HG03159 (cell line): ENCODE results near the gene PPIA.
"Not testable (repeated sequence)": the region's sequence is repeated elsewhere in the genome, so short reads cannot be mapped to it uniquely, and the experiment has no call there.

Experiments
- ATAC-seq: cut with Tn5 transposase; IDR thresholded peaks from one replicate; pipeline ENCODE4 v1.9.1; 2021; ENCODE audit warnings: mild to moderate bottlenecking, moderate library complexity; ENCODE audit not compliant: unreplicated experiment

Gene PPIA

DNA sequence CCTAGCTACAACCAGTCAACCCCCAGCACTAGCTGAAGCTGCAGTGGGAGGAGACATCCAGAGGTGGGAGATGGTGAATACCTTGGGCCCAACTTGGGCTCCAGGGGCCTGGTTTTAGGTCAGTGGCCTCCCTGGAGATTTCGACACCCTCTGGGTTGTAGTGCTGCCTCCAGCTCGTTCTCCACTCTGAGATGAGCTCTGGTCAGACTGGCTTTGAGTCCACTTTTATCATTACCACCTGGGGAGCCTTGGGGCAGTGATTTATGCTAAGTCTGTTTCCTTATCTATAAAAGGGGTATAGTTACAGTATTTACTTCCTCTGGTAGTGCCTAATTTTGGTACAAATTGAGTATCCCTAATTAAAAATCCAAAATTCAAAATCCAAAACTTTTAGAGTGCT is 22.8 kb downstream of the PPIA start:
- no peak for ATAC-seq

DNA sequence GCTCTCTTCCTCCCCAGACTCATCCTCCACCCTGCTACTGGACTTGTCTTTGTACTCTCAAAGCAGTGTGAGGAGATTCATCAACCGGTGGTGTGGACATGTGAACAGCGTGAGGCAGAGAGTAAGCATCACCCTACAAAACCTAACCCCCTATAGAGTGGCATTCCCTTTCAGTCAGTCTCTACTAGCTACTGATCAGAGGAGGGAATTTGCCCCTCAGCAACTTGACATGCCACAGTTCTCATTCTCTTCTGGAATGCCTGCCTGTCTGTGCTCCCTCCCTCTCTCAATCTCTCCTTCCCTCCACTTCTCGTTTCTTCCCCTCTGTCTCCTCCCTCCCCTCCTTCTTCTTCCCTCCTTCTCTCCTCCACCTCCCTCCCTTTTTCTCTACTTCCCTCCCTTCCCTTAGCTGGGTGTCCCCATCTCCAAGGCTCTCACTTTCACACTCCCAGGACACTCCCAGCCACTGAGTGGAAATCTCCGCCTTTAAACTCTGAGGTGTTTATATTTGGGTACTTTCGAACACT is 26.8 kb downstream of the PPIA start:
- no peak for ATAC-seq

DNA sequence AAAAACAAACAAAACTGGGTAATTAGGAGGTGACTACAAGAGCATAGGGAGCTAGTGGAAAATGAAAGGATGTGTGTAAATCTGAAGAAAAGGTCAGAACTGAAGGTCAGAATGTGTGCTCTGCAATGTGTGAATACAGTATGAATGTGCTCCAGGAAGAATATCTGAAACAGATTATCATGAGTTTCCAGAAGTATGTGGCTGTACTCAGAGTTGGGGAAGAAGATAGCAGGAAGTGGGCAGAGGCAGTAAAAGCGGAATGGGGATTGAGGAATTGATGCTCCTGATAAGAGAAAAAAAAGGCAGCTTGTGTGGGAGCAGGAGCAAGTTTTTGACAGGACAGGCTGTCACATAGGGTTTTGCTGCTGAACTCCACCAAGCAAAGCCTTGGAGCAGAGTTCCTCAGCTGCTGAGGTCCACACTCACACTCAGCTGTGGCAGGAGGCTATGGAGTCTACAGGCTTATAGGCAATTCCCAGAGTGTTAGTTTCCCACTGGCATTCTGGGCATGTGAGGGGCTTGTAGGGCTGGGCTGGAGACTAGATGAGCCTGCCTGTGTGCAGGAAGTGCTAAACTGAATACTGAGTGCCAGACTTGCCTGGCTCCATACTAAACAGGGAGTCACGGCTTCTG is 28.5 kb downstream of the PPIA start:
- no peak for ATAC-seq

DNA sequence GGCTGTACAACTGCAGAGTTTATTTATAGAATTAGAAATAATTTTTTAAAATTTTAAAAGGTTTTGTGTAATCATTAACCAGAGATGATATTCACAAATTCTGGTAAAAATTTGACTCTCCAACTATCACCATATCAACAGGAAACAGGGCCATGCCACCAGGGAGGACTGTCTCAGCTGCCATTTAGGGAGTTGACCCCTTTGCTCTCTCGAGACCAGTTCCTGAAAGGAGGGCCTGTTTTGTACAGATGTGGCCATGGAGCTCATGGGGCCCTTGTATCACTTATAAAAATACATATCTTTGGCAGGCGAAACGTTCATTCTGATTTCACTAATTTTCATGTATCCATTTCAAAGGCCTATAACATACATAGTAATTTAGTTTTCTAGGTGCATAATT is 31.1 kb downstream of the PPIA start:
- ATAC-seq = no peak

DNA sequence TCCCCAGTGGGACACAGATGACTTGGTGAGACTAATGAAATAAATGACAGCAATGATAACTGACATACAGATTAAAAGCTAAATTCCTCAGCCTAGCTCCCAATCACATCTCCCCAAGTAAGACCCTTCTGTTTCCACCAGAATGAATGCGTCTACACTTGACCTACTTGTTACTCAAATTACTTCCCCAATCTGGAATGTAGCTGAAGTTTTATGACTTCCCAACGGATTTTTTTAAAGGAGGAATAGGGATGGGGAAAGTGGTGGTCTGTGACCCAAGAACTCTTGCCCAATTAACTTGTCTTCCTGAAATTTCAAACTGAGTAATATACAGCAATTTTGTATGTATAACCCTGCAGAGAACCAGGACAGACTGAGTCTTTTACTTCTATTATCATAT is 42.3 kb downstream of the PPIA start:
- ATAC-seq = no peak

DNA sequence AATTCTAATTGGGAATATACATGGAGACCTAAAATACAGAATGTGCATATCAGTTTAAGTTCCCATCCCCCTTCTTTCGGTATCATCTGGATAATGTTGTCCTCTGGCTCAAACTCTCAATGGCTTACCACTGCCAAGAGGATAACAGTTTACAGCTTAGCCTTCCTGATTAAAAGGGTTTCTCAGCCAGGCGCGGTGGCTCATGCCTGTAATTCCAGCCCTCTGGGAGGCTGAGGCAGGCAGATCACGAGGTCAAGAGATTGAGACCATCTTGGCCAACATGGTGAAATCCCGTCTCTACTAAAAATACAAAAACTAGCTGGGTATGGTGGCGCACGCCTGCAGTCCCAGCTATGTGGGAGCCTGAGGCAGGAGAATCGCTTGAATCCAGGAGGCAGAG is 46.2 kb downstream of the PPIA start:
- ATAC-seq = not testable (repeated sequence)

DNA sequence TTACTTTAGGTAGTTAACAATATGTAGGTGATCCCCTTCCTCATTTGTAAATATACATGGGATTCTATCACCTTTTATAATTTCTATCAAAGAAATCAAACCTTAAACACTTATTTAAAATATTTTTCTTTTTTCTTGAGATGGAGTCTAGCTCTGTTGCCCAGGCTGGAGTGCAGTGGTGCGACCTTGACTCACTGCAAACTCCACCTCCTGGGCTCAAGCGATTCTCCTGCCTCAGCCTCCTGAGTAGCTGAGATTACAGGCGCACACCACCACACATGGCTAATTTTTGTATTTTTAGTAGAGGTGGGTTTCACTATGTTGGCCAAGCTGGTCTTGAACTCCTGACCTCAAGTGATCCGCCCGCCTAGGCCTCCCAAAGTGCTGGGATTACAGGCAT is 47.0 kb downstream of the PPIA start:
- ATAC-seq = not testable (repeated sequence)

DNA sequence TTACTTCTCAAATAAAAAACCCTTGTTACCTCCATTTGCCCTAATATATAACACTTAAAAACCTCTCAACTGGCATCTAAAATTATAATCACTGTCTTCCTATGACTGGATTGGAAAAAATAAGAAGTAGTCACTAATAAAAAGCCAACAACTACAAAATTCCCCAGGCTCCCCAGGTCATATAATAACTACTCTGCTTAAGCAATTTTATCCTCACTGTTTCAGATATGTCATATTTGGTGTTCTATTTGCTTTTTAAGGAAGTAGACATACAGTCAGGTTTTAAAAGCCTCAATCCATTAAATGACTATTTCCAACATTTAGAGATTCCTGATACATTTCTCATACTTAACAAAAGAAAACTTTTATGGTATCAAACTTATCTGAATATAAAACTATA is 49.0 kb downstream of the PPIA start:
- ATAC-seq = no peak

DNA sequence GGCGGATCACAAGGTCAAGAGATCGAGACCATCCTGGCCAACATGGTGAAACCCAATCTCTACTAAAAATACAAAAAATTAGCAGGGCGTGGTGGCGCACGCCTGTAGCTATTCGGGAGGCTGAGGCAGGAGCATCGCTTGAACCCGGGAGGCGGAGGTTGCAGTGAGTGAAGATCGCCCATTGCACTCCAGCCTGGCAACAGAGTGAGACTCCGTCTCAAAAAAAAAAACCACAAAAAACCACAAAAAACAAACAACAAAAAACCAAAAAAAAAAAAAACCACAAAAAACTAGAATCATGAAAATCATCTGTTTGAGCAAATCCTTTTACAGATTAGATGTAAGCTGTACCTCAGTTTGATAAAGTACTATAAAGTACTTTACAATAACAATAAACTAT is 49.9 kb downstream of the PPIA start:
- not testable (repeated sequence) for ATAC-seq

DNA sequence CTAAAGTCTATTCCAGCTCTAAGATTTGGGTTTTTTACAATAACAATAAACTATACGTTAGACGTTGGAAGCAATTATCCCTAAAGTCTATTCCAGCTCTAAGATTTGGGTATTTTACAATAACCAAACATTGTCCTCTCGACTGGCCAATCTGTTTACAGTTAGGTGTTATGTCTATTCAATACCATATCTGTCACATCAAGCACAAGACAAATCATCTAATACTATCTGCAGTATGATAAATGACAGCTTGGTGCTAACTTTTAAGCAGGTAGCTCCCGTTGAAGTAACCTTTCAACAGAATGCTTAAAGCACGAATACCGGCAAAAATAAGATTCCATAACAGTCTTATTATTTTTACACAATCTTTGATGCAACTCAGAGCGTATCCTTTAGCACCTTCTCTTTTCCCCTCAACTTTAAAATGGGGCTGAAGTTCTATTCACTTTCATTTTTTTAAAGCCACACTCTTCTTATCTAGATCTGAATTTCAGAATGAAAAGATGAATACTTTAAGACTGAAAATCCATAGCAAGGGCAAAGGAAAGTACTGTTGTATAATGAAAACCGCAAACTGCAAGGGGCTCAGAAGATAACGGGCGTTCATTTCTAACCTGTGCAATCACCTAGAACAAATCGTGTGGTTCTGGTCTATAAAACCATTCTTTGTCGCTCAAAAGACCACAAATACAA is 50.5 kb downstream of the PPIA start:
- no peak for ATAC-seq

DNA sequence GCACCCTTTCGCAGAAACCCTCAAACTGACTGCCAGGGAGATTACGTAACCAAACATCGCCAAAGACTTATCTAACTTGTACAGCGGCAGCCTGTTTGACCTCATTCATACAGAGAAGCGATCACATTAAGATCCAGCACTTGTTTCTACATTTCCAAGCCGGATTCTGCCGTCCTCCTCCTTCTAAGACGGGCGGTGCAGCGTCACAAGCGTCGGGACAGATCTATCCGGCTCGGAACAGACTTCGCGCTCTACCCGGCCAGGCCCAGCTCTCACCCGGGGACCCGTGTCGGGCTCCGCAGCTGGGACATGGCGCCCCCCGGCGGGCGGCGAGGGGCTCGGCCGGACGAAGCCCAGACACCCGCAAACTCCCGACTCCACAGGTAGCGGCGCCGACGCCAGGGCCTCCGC is 51.0 kb downstream of the PPIA start:
- ATAC-seq = peak; percentile 61

DNA sequence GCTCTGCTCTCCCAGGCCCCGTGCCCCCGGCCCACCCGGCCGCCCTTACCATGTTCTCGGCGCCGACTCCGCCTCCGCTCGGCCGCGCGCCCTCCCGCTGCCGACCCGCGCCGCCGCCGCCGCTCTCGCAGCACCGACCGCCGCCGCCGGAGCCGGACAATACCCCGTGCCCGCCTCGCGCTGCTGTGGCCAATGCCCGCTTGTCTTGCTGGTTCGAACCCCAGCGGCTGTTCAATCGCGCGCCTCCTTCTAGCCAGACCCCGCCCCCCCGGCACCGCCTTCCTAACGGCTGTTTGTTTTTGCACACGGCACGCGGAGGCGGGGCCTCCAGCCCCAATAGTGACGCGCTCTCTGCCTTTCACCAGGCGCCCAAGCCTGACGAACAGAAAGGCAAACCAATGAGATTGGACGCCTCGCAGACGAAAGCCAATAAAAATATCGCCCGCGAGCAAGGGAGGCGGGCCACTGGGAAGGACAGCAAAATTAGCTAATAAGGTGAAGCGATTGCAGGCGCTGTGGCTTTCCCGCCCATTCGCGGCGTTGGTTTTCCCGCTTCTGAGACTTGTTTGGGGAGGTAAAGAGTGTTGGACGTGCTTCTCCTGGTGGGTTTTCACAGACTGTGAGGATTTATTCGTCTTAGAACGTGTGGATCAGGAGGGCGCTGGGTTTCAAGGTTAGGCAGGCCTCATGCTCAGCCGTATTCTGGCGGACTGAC is 51.6 kb downstream of the PPIA start, which contains the start of gene H2AZ2:
Gene H2AZ2 (minus strand): TSS at position 168 of the 715 bp plus-strand sequence. CDS start 116 bp downstream, at position 52.
- peak; percentile 83 for ATAC-seq

DNA sequence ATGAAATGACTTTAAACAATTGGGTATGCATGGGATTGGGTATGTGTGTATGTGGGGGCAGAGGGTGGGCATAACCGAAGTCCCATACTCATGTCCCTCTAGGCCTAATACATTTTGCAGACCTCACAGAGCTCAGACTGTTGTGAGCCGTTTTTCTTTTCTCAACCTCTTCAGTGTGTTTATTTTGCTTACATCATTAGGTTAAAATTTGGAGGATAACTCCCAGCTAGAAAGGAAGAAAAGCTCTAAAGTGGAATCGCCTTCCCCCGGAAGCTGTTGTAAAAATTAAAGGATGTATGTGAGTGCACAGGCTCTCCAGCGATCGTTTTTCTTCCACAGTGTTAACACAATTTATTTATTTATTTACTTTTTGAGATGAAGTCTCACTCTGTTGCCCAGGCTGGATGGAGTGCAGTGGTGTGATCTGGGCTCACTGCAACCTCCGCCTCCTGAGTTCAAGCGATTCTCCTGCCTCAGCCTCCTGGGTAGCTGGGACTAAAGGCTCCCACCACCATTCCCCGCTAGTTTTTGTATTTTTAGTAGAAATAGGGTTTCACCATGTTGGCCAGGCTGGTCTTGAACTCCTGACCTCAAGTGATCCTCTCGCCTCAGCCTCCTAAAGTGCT is 52.9 kb downstream of the PPIA start:
- no peak for ATAC-seq

DNA sequence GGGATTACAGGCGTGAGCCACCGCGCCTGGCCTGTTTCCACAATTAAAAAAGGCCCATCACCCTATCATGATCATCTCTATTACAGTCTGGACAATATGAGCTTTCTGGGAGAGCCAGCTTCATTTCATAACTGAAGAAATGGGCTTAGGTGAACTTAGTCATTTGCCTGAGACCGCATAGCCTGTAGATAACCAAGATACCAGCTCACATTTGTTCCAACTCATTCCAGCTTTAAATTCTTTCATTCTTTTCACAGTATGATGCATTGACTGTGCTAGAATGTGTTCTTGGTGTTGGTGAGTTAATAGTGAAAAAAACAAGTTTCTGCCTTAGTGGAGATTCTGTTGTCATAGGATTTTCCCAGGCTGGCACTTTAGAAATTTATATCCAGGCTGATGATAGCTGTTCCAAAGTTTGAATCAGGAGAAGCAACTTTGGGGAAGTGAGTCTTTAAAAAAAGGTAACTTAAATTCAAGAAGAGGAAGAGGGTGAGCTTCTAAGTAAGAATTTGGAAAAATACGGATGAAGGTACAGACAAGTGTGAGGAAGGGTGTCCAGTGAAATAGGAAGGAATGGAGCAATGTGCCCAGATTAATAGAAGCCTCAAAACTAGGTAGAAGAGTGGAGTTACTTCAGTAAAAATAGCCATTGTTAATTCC is 53.5 kb downstream of the PPIA start:
- ATAC-seq = no peak

DNA sequence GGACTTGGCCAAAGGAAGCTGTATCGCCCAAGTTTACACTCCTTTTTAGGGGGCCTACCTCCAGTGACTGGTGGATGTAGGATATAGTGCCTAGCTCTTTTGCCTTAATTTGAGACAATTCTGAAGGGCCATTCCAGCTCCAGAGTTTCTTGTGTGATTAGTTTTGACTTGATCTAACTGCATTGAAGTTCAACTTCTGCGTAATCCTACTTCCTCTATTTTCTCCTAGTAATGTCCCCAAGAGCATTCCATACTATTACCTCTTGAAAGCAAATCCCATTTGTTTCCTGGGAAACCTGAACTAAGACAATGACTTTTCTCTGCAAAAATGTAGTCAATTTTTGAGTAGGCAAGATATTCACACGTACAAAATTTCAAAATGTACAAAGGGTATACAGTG is 56.1 kb downstream of the PPIA start:
- ATAC-seq = no peak
